A673 (cell line): ENCODE results near the gene CHKA. TPM values are rescaled to one million over a fixed set of nuclear protein-coding genes. Genes with fewer than 3 reads are reported as not detected.

ENCODE experiments used
- BruUV-seq: library from RNA; stranded (reverse); fragments of 400-500 nt; replicated peaks from 2 replicates; lab custom pipeline; 2021; lab: Mats Ljungman, UMichigan
- CTCF ChIA-PET: fragments of 300-600 bp; sonication (Branson Sonifier 250); formaldehyde crosslinking; loops from one replicate; lab custom pipeline; 2022; ENCODE audit warnings: antibody characterized with exemption; lab: Charles Lee
- POLR2A ChIA-PET: fragments of 300-600 bp; sonication (Branson Sonifier 250); formaldehyde crosslinking; loops from one replicate; lab custom pipeline; 2022; ENCODE audit warnings: antibody characterized with exemption; ENCODE audit not compliant: low non-redundant PET; lab: Charles Lee
- DNase-seq: peaks from one replicate; pipeline ENCODE4 v3.0.0-alpha.2; 2015; ENCODE audit warnings: low spot score
- H3K27ac ChIP-seq: fragments of 200-600 bp; sonication (generic); 2 replicates; pipeline ENCODE4 v1.5.1; 2016; ENCODE audit warnings: mixed run types, low read depth, mild to moderate bottlenecking, mixed read lengths, antibody characterized with exemption, low read length; ENCODE audit not compliant: poor library complexity, severe bottlenecking
- H3K27me3 ChIP-seq: fragments of 200-600 bp; sonication (generic); replicated peaks from 2 replicates; pipeline ENCODE4 v1.6.1; 2017; ENCODE audit warnings: mixed run types, low read depth, mild to moderate bottlenecking, mixed read lengths, antibody characterized with exemption, low read length; ENCODE audit not compliant: insufficient read depth, poor library complexity
- H3K36me3 ChIP-seq: fragments of 200-600 bp; sonication (generic); 2 replicates; pipeline ENCODE4 v1.6.1; 2016; ENCODE audit warnings: mixed run types, mild to moderate bottlenecking, mixed read lengths, antibody characterized with exemption, low read length; ENCODE audit not compliant: insufficient read depth, poor library complexity, severe bottlenecking
- H3K4me1 ChIP-seq: fragments of 200-600 bp; sonication (generic); 2 replicates; pipeline ENCODE4 v1.6.1; 2017; ENCODE audit warnings: mixed run types, mild to moderate bottlenecking, mixed read lengths, antibody characterized with exemption, low read length; ENCODE audit not compliant: insufficient read depth, poor library complexity, severe bottlenecking
- H3K4me3 ChIP-seq: fragments of 200-600 bp; sonication (generic); 2 replicates; pipeline ENCODE4 v1.5.1; 2016; ENCODE audit warnings: low read depth, mixed run types, mild to moderate bottlenecking, mixed read lengths, low read length; ENCODE audit not compliant: poor library complexity, severe bottlenecking
- H3K9me3 ChIP-seq: fragments of 200-600 bp; sonication (generic); 2 replicates; pipeline ENCODE4 v1.6.1; 2016; ENCODE audit warnings: mixed run types, low read depth, mild to moderate bottlenecking, mixed read lengths, antibody characterized with exemption, low read length; ENCODE audit not compliant: poor library complexity, severe bottlenecking
- CTCF ChIP-seq: fragments of 300-800, 200-600 bp; sonication (generic); conservative IDR thresholded peaks from 2 replicates; pipeline ENCODE4 v1.5.1; 2017; ENCODE audit warnings: low read depth, mild to moderate bottlenecking, antibody characterized with exemption, low read length, moderate library complexity, mixed read lengths
- EZH2 ChIP-seq: fragments of 200-600 bp; sonication (generic); IDR thresholded peaks from 2 replicates; pipeline ENCODE4 v1.6.1; 2017; ENCODE audit warnings: borderline replicate concordance, low read depth, mild to moderate bottlenecking, mixed read lengths, antibody characterized with exemption, low read length; ENCODE audit not compliant: poor library complexity, severe bottlenecking
- intact Hi-C: fragments of 100-400 bp; cut with micrococcal nuclease; formaldehyde crosslinking; loops from one replicate; pipeline ENCODE4 v1.10.0; 2022; ENCODE audit not compliant: unreplicated experiment
- total RNA-seq: library from RNA; stranded (reverse); gene quantifications from 2 replicates; pipeline ENCODE4 v1.2.3, GENCODE V29; 2021

Gene CHKA
- total RNA-seq, 1 experiment from 2014 or later: 37.5 TPM

GRCh38 chr11:68016161-68016903 is 104.9 kb downstream of the CHKA start:
- intact Hi-C loops: no loop called here
- Histone ChIP-seq H3K9me3 (no peaks in the 10 kb centered on the region), H3K4me1 (no peaks in the 10 kb centered on the region), H3K27me3 (no peaks in the 10 kb centered on the region), H3K4me3 (no peak overlapping the region), H3K36me3 (no peaks in the 10 kb centered on the region), H3K27ac (no peak overlapping the region)
- DNase-seq: no peak
- BruUV-seq: no TSS peak
- CTCF ChIA-PET: no interaction called here
- TF ChIP-seq CTCF (no peak), EZH2 (no peak)
- POLR2A ChIA-PET: no interaction called here

- ChIA-PET POLR2A (no interaction called here), CTCF (no interaction called here)
- H3K27me3 ChIP-seq: no peaks in the 10 kb centered on the region
- no peaks in the 10 kb centered on the region for H3K36me3 ChIP-seq
- no TSS peak for BruUV-seq
- intact Hi-C loops: no loop called here
- H3K27ac ChIP-seq: no peak overlapping the region
- no peak for TF ChIP-seq CTCF
- TF ChIP-seq EZH2: no peak
- no peak for DNase-seq
- no peaks in the 10 kb centered on the region for H3K9me3 ChIP-seq
- H3K4me1 ChIP-seq: no peaks in the 10 kb centered on the region
- no peak overlapping the region for H3K4me3 ChIP-seq
These were observed 105.7 kb downstream of the CHKA start for GRCh38 chr11:68015467-68015866.

GRCh38 chr11:68014947-68015447 is 106.2 kb downstream of the CHKA start:
- Histone ChIP-seq H3K9me3 (no peaks in the 10 kb centered on the region), H3K36me3 (no peaks in the 10 kb centered on the region), H3K4me3 (no peak overlapping the region), H3K4me1 (no peaks in the 10 kb centered on the region), H3K27me3 (no peaks in the 10 kb centered on the region), H3K27ac (no peak overlapping the region)
- POLR2A ChIA-PET: no interaction called here
- intact Hi-C loops: no loop called here
- CTCF ChIA-PET: no interaction called here
- no peak for DNase-seq
- BruUV-seq: no TSS peak
- no peak for TF ChIP-seq EZH2
- no peak for TF ChIP-seq CTCF
